T47D (cell line): Measurements from ENCODE around the gene ZBED4.
"Not testable (repeated sequence)": the region's sequence is repeated elsewhere in the genome, so short reads cannot be mapped to it uniquely, and the experiment has no call there.

Source experiments
- DNase-seq, 2 experiments: peaks; one replicate each; pipeline versions ENCODE4 v3.0.0 to v3.0.0-alpha.2; 2011 to 2012; ENCODE audit warnings: low read depth in 1 of 2, low spot score in 1 of 2
- JUND ChIP-seq: IDR thresholded peaks from 2 replicates; pipeline ENCODE4 v1.6.1; 2012; ENCODE audit warnings: low read depth
- in situ Hi-C: cut with HindIII; loops from 2 replicates; pipeline ENCODE4 v1.10.0; 2016; ENCODE audit warnings: low sequenced_read_pairs, low pct_unique_long_range_greater_than_20kb

The ZBED4 gene

DNA sequence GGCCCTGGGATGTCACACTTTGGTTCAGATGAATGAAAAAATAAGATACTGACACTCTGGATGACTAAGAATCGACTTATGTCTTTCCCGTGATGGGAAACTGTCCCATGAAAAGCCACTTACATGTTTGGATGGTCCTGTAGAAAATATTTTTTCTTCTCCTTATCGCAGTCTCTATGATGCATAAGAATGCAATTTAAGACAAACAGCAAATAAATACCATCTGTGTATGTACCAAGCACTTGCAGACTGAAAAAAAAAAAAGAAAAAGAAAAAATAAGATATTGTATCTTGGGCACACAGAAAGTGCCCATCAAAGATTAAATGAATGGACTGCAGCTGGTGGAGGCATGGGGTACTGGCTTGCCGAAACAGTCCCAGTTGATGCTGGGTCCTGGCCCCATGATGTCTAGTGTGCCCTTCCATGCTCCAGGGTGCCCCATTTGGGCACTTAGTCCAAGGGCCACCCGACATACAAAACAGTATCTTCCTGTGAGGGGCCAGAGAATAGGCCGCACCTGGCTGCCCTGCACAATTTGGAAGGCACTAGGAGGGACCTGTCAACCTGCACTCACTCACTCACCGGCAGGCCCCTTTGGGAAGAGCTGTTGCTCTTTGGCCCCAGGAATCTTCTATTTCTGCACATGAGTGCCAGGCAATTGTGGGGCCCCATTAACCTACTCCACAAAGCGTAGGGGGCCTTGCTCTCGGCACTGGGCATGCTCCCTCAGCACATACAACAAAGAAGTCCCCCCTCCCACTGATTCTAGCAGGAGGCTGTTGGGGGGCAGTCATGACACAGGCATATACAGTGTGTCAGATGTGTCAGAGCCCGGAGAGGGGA lies 2.5 kb upstream of the ZBED4 start:
- in situ Hi-C loops: no loop called here
- no peak for TF ChIP-seq JUND
- no peak for DNase-seq

DNA sequence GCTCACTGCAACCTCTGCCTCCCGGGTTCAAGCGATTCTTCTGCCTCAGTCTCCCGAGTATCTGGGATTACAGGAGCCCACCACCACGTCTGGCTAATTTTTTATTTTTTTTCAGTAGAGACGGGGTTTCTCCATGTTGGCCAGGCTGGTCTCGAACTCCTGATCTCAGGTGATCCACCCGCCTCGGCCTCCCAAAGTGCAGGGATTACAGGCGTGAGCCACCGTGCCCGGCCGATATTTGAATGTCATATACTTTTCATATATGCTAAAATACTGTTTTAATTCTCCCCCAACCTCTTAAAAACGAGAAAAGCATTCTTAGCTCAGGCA lies 1.1 kb upstream of the ZBED4 start:
- in situ Hi-C loops, DNase-seq: not testable (repeated sequence)

DNA sequence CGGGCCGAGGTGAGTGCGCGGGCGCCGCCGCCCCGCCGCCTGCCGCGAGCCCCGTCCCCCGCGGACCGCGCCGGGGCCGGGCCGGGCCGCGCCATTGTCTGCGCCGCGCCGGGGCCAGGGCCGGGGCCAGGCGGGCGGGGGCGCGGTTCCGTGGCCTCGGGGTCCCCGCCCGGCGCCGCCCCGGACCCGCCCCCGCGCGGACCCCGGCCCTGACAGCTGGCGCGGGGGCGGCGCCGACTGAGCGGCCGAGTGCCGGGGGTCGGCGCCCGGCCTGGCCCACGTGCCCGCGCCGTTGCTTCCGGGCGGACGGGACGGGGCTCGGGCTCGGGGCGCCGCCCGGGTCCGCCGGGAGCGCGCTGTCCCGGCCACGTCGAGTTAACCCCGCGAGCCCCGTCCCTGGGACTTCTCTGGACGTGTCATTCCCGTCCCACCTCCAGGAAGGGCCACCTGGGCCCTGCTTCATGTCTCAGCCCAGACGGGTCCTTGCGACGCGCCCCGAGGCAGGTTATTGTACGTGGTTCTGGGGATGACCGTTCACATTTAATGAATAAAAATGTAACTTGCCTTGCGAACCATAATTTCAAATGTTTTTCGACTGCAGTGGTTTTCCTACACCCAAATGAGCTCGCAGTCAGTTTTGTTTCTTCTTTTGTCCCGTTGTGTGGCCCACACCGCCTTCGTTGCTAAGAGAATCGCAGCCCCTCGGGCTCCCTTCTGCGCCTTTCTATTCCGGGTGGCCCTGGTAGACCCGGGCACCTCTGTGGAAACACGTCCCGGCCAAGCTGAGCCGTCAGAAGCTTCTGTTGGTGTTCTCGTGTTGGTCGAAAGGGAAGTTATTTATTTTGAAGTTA lies 562 bp downstream of the ZBED4 start:
- DNase-seq: peak in 1 of 2 experiments; percentile 23
- no peak for TF ChIP-seq JUND
- in situ Hi-C loops: no loop called here

DNA sequence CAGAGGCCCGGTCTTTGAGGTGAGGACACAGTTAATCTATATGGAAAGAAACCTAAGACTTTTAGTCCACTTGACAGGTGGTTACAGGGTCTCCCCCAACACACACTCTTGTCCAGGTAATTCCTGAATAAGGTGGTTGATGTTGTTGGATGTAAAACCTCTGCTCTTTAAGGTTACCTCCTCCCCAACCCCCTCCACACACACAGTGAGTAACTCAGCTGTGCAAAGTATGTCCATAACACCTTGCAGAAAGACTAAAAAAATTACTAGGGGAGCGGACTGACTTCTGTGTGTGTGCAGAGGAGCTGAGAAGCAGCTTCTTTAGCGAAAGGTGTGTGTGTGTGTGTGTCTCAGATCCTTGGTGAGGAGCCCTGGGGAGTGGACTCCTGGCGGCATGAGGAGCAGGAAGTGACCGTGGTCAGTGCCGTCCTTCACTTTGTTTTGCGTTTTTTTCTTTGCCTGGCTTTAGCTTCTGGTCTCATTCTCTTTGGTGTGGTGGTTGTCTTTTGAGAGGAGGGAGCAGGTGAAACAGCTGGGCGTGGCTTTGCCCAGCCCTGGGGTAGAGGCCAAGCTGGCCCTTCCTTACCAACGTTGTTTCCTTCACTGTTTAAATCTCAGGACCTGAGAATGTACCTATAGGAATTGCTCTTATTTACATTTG lies 1.7 kb downstream of the ZBED4 start:
- DNase-seq: peak; percentile 53 to 90
- in situ Hi-C loops: no loop called here
- TF ChIP-seq JUND: no peak

DNA sequence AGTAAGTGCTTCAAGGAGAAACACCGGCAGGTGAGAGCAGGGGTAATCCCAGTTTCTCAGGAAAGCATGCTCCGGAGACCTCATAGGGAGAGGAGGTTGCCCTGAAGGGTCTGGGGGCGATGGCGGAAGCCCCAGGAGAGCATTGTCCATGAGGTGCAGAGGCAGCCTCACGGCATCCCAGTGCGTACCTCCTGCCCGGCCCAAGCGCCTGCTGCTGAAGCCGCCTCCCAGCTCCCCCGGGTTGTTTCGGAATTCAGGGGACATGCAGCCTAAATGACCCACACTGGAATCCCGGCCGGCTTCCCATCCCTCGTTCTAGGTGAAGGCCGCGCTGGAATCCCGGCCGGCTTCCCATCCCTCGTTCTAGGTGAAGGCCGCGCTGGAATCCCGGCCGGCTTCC lies 2.7 kb downstream of the ZBED4 start:
- in situ Hi-C loops: no loop called here
- no peak for DNase-seq
- no peak for TF ChIP-seq JUND

DNA sequence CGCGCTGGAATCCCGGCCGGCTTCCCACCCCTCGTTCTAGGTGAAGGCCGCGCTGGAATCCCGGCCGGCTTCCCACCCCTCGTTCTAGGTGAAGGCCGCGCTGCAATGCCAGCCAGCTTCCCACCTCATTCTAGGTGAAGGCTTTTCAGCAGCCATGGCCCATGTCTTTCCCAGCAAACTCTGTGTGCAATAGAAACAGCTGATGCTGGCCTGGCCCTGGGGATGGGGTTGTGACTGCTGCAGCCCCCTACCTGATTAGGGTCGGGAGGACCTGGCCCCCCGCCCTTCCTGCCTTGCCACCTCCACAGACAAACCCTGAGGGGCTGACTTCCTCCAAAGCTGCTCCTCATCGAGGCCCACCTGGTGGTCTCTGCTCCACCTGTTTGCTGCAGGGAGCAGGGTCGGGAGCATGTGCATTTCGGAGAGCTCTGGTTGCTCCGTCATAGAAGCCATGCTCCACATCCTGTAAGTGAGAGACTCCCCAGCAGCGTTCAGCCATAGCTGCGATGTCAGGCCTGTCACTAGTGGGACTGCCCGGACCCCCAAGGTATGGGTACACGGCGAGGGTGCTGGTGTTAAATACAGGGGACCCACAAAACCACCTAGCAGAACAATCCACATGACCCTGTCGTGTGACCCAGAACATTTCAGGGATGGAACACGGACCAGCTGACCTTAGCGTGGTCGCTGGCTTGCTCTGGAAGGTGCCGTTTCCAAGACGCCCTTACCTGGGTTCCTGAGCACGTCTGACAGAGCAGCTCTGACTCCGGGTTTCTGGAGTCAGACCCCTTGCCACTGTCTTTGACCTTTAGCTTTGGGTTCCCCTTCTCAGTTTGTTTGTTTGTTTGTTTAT lies 3.3 kb downstream of the ZBED4 start:
- in situ Hi-C loops: no loop called here
- DNase-seq: no peak
- TF ChIP-seq JUND: no peak

DNA sequence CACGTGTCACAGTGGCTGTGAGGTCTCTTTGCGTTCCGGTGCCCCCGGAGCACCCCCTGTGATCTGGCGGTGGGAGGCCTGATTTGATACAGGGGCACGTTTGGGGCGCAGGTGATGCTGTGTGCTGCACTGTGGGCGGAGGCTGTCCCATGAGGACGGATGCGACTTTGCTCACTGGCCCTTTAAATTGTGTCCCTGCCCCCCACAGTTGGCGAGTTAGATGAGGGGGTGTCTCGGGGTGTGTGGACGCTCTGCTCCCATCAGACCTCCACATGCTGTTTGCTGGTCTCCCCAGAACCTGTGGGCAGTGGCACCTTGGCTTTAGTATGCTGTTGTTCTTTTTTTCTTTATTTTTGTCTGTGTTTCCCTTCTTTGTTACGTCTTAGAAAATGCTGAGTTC lies 5.2 kb downstream of the ZBED4 start:
- no peak for TF ChIP-seq JUND

DNA sequence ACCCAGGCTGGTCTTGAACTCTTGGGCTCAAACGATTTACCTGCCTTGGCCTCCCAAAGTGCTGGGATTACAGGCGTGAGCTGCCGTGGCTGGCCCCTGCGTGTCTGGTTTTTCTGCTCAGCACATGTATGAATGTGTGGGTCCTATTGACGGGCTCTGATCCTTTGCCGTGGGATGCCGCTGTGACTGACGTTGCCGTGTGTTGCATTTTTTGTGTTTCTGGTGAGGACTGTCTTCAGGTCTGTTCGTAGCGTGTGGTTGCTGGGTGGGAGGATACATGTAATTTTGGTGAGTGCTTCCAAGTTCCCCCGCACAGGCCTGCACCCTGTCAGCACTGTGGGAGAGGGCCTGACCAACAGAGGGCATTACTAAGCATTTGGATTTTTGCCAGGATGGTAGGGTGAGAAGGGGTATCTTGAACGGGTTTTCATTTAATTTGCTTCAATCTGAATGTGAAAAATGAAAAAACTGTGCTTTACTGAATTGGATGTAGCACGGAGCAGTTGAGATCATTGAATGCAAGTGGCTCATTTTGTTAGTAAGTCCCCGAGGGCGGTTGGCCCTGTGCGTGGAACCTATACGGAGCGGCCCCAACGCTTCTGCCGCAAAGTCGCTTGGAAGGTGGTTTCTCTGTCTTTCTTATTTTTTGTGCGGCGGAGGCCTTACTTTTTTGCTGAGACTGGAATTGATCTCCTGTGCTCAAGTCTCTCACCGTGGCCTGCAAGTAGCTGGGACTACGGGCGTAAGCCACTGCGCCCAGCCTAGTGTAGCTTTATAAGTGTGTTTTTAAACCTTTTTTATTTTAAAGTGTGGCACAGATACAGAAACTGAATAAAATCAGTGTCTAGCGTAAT lies 8.2 kb downstream of the ZBED4 start:
- no peak for TF ChIP-seq JUND
- DNase-seq: no peak
- in situ Hi-C loops: no loop called here

More for the DNA sequence above, 5.2 kb downstream of the ZBED4 start:
- in situ Hi-C loops: no loop called here
- no peak for DNase-seq

DNA sequence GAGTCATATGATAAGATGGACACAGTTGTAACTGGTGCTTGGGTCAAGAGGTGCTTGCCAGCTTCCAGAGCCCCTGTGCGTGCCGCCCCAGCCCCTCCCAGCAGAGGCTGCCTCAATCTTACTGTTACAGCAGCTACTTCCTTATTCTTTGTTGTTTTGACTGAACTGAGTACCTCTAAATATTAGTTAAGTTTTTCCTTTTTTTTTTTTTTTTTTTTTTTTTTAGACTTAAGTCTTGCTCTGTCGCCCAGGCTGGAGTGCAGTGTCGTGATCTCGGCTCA lies 8.8 kb downstream of the ZBED4 start:
- no peak for DNase-seq
- TF ChIP-seq JUND: no peak
- in situ Hi-C loops: no loop called here

DNA sequence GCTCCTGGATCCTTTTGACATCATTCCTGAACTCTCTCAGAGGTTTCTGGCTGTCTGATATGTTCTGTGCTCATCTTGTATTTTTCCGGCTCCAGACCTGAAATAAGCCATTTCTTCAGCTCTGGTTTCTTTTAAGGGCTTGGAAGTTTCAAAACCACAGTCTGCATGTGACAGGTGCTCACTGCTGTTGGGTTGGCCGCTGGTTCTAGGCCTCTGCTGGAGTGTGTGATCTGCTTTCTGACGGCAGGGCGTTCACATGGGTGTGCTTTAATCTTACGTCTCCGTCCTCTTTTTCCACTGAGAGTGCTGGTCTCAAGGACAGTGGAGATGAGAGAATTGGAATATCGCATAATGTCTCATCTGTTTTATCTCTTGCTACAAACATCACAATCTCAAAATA lies 10.3 kb downstream of the ZBED4 start:
- DNase-seq: no peak
- in situ Hi-C loops: no loop called here
- TF ChIP-seq JUND: no peak

DNA sequence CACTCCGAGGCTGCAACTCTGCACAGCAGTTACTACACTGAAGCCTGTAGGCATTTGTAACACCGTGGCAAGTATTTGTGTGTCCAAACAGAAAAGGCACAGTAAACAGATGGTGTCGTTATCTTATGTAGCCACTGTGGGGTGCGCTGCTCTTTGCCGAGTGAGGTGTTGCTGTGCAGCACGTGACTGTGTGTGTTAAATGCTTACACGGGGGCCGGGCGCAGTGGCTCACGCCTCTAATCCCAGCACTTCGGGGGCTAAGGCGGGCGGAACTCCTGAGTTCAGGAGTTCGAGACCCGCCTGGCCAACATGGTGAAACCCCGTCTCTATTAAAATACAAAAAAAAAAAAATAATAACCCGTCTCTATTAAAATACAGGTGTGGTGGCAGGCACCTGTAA lies 11.5 kb downstream of the ZBED4 start:
- DNase-seq: no peak
- TF ChIP-seq JUND: no peak
- in situ Hi-C loops: no loop called here

DNA sequence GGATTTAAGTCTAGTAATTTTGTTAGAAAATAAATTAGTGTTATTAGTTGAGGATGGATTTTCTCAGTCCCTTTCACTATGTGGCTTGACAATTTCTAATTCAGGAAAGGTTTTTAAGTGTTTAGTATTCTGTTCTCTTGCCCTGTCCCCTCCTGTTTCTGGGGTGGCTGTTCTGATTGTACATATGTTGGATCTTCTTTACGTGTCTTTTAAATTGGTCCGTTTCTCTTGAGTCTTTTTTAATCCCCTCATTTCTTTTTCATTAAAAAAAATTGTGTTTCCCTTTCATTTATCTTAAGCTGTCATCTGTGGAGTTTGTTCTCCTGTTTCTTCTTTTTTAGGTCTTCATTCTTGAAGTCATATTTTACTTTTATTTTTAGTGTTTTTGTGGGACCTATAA lies 12.5 kb downstream of the ZBED4 start:
- TF ChIP-seq JUND: no peak
- DNase-seq: no peak
- in situ Hi-C loops: no loop called here
